A549 (cell line): ENCODE measurements around the gene MYLK3. TPM values are rescaled to one million over a fixed set of nuclear protein-coding genes. Genes with fewer than 3 reads are reported as not detected.

Experiments
- ATAC-seq, 2 experiments: fragments of 200-7000 bp in 1 of 2; fragments of >200 bp in 1 of 2; cut with Nextera tagmentation in 1 of 2; cut with Tn5 transposase in 1 of 2; 3 replicates each; pipeline versions ENCODE4 v1.8.0 to v1.9.1; 2018 to 2020; ENCODE audit warnings: mild to moderate bottlenecking in 1 of 2, moderate library complexity in 1 of 2
- CTCF ChIA-PET: fragments of 300-600 bp; sonication (Branson Sonifier 250); formaldehyde crosslinking; extraction: SDS; loops from one replicate; lab custom pipeline; 2021; ENCODE audit warnings: antibody characterized with exemption, inconsistent platforms; lab: Yijun Ruan, JAX
- POLR2A ChIA-PET: fragments of 350-600 bp; formaldehyde crosslinking; extraction: SDS; loops from one replicate; lab custom pipeline; 2021; ENCODE audit warnings: antibody characterized with exemption, inconsistent platforms; lab: Yijun Ruan, JAX
- DNase-seq, 2 experiments: peaks; one replicate each; pipeline versions ENCODE4 v3.0.0 to v3.0.0-alpha.2; 2011 to 2016; ENCODE audit warnings: low read depth in 1 of 2, low spot score in 1 of 2
- FAIRE-seq: peaks from 2 replicates; lab custom pipeline; 2011; peaks lifted over from hg19 to GRCh38; lab: Jason Lieb, UNC
- H3K27ac ChIP-seq, 2 experiments: fragments of >200 bp; sonication (Bioruptor Twin); formaldehyde crosslinking; 3 replicates each; pipeline ENCODE4 v1.5.1; 2016 to 2017
- H3K4me1 ChIP-seq: fragments of >200 bp; sonication (Bioruptor Twin); formaldehyde crosslinking; 3 replicates; pipeline ENCODE4 v1.6.1; 2016
- H3K4me2 ChIP-seq: fragments of >200 bp; sonication (Bioruptor Twin); formaldehyde crosslinking; 3 replicates; pipeline ENCODE4 v1.6.1; 2016
- H3K4me3 ChIP-seq: fragments of >200 bp; sonication (Bioruptor Twin); formaldehyde crosslinking; 3 replicates; pipeline ENCODE4 v1.5.1; 2016
- H3K9me3 ChIP-seq: fragments of >200 bp; sonication (Bioruptor Twin); formaldehyde crosslinking; 3 replicates; pipeline ENCODE4 v1.6.1; 2016
- BHLHE40 ChIP-seq: IDR thresholded peaks from 2 replicates; pipeline ENCODE4 v1.6.1; 2012; ENCODE audit warnings: low read depth, low read length, inconsistent platforms
- CHD4 ChIP-seq: fragments of 200-600 bp; sonication (generic); IDR thresholded peaks from 2 replicates; pipeline ENCODE4 v1.6.1; 2016; ENCODE audit warnings: antibody characterized with exemption, mild to moderate bottlenecking, borderline replicate concordance
- CTCF ChIP-seq: fragments of >200 bp; sonication (Bioruptor Twin); formaldehyde crosslinking; IDR thresholded peaks from 3 replicates; pipeline ENCODE4 v1.5.1; 2016
- EHF ChIP-seq: fragments of 250-450 bp; sonication (Bioruptor Pico); IDR thresholded peaks from 2 replicates; pipeline ENCODE4 v1.5.0; 2020; ENCODE audit warnings: mild to moderate bottlenecking
- EHMT2 ChIP-seq: fragments of 200-600 bp; sonication (generic); IDR thresholded peaks from 2 replicates; pipeline ENCODE4 v1.6.1; 2016; ENCODE audit warnings: antibody characterized with exemption, low read depth, mild to moderate bottlenecking, moderate library complexity
- ELK1 ChIP-seq: fragments of 150-350 bp; IDR thresholded peaks from 2 replicates; pipeline ENCODE4 v1.6.1; 2014; ENCODE audit warnings: low read depth, mild to moderate bottlenecking, low read length
- FOXS1 ChIP-seq: fragments of 250-450 bp; sonication (Bioruptor Pico); IDR thresholded peaks from 2 replicates; pipeline ENCODE4 v1.5.0; 2020; ENCODE audit warnings: mild to moderate bottlenecking, moderate library complexity
- HOXA7 ChIP-seq: fragments of 250-450 bp; sonication (Bioruptor Pico); IDR thresholded peaks from 2 replicates; pipeline ENCODE4 v1.5.0; 2020; ENCODE audit warnings: mild to moderate bottlenecking, moderate library complexity
- KDM1A ChIP-seq: fragments of 200-600 bp; sonication (generic); IDR thresholded peaks from 2 replicates; pipeline ENCODE4 v1.6.1; 2016; ENCODE audit warnings: low read depth, mild to moderate bottlenecking
- MAFK ChIP-seq: fragments of 450-650 bp; IDR thresholded peaks from 2 replicates; pipeline ENCODE4 v1.6.1; 2014; ENCODE audit not compliant: partially characterized antibody
- MAX ChIP-seq: IDR thresholded peaks from 2 replicates; pipeline ENCODE4 v1.6.1; 2012
- NFE2L2 ChIP-seq: fragments of 150-350 bp; conservative IDR thresholded peaks from 2 replicates; pipeline ENCODE4 v1.6.1; 2014; ENCODE audit warnings: low read length
- NPAS2 ChIP-seq: fragments of 250-450 bp; sonication (Bioruptor Pico); IDR thresholded peaks from 2 replicates; pipeline ENCODE4 v1.8.0; 2022; ENCODE audit warnings: mild to moderate bottlenecking, moderate library complexity, borderline replicate concordance
- POLR2AphosphoS2 ChIP-seq: conservative IDR thresholded peaks from 2 replicates; pipeline ENCODE4 v1.6.1; 2012; ENCODE audit warnings: low read length, improper control_type of control experiment, inconsistent platforms
- RAD21 ChIP-seq, 2 experiments: fragments of >200 bp in 1 of 2; sonication (Bioruptor Twin) in 1 of 2; formaldehyde crosslinking in 1 of 2; IDR thresholded peaks in 1 of 2; conservative IDR thresholded peaks in 1 of 2; 2 replicates in 1 of 2; 3 replicates in 1 of 2; pipeline ENCODE4 v1.6.1; 2012 to 2018; ENCODE audit warnings: inconsistent platforms in 1 of 2
- RARB ChIP-seq: fragments of 250-450 bp; sonication (Bioruptor Pico); IDR thresholded peaks from 2 replicates; pipeline ENCODE4 v1.8.0; 2021; ENCODE audit warnings: mild to moderate bottlenecking, moderate library complexity
- SREBF2 ChIP-seq: fragments of 450-650 bp; IDR thresholded peaks from 2 replicates; pipeline ENCODE4 v1.6.1; 2014; ENCODE audit warnings: mild to moderate bottlenecking, moderate library complexity
- ZC3H11A ChIP-seq: fragments of 450-650 bp; IDR thresholded peaks from 2 replicates; pipeline ENCODE4 v1.6.1; 2014; ENCODE audit warnings: antibody characterized with exemption, mild to moderate bottlenecking
- ZFP36 ChIP-seq: fragments of 450-650 bp; IDR thresholded peaks from 2 replicates; pipeline ENCODE4 v1.6.1; 2014; ENCODE audit warnings: borderline replicate concordance; ENCODE audit not compliant: partially characterized antibody
- ZSCAN20 ChIP-seq: fragments of 250-450 bp; sonication (Bioruptor Pico); IDR thresholded peaks from 2 replicates; pipeline ENCODE4 v1.8.0; 2022; ENCODE audit warnings: mild to moderate bottlenecking, moderate library complexity
- WGBS: methylation state at CpG from one replicate; pipeline ENCODE4 v1.1.6; 2017; ENCODE audit errors: missing lambda C conversion rate; 5-methylcytosine and 5-hydroxymethylcytosine counted together
- polyA plus RNA-seq, 4 experiments: library from polyadenylated mRNA; depleted of rRNA in 3 of 4; stranded (reverse); fragments of >200 nt; fragmentation: RNase III in 1 of 4; extraction: RNeasy Plus Mini Kit Qiagen cat#74134 plus additional on column Dnase treatment in 1 of 4; gene quantifications; 2 replicates in 3 of 4; 3 replicates in 1 of 4; pipeline ENCODE4 v1.2.3, GENCODE V29; 2011 to 2017
- TF ChIP-seq, protein P1 (sequence below): fragments of 250-450 bp; sonication (Bioruptor Pico); IDR thresholded peaks from 2 replicates; pipeline ENCODE4 v1.5.0; 2020; ENCODE audit warnings: low read depth, mild to moderate bottlenecking, moderate library complexity
- TF ChIP-seq, protein P2 (sequence below): fragments of 450-650 bp; IDR thresholded peaks from 2 replicates; pipeline ENCODE4 v1.6.1; 2014; ENCODE audit warnings: antibody characterized with exemption

The MYLK3 gene
- polyA plus RNA-seq, 2 of the 4 experiments (the other 2 are of a cell fraction) = 0.05 to 0.16 TPM

- DNase-seq = no peak
- ChIA-PET POLR2A (interaction anchor here (0.6 kb wide), 1 partner anchor 11 kb away, joined by 6 read pairs; no protein-coding TSS in a partner anchor), CTCF (interaction anchor here (0.6 to 2.5 kb wide), 4 partner anchors 8 to 62 kb away, joined by 3 to 8 read pairs (median 5); no protein-coding TSS in a partner anchor)
- Histone ChIP-seq H3K4me3 (peak overlapping the region; percentile 58; the same call in 2 of the 3 replicates), H3K9me3 (no peaks in the 10 kb centered on the region), H3K4me2 (peak overlapping the region; percentile 97), H3K27ac (no peak overlapping the region), H3K4me1 (peaks cover 23% of the 10 kb centered on the region)
- no peak for ATAC-seq
- WGBS = 85% methylated on average over 4 of the region's 4 CpGs
- no peak for TF ChIP-seq ELK1
- no peak for TF ChIP-seq MAX
- TF ChIP-seq ZFP36 = no peak
- TF ChIP-seq FOXS1 (CRISPR knock-in tag) = no peak
- no peak for FAIRE-seq
Observed at GRCh38 chr16:46691726-46692125, 56.4 kb downstream of the MYLK3 start.

DNA sequence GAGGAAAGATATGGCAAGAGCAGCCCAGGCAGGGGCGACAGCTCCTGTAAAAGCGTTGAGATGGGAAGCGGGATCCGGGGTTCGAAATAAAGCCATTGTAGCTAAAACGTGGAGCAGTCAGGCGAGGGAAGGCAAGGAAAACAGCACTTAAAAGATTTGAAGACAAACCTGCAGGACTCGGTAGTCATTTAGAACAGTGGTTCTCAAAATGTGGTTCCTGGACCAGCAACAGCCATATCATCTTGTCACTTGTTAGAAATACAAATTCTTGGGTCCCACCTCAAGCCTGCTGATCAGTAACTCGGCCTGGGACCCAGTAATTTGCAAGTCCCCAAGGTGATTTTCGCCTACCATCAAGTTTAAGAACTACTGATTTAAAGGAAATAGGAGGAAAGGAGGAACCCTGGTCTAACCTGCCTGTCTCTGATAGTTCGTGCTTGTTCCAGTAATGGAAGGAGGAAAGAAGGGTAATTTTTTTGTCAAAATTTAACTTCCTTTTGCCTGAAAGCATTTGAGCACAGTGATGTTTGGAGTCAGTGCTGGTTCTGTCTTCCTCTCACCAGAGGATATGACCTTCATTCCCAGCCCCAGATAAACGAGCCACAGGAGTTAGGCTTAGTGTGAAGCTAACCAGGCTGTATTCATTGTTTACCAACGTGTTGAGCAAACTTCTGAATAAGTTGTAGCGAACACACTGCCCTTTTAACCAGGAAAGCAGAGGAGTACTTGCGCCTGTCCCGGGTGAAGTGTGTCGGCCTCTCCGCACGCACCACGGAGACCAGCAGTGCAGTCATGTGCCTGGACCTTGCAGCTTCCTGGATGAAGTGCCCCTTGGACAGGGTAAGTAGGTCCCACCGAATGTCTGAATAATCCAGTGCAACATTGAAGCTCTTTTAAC lies 57.6 kb downstream of the MYLK3 start:
- peak overlapping the region; percentile 97 for H3K4me2 ChIP-seq
- POLR2A ChIA-PET = interaction anchor here (0.6 kb wide), 1 partner anchor 139 kb away, joined by 4 read pairs; no protein-coding TSS in a partner anchor
- ATAC-seq = no peak
- H3K27ac ChIP-seq = peak overlapping the region; percentile 92 to 93
- peak overlapping the region; percentile 58 for H3K4me3 ChIP-seq
- no peak for TF ChIP-seq ELK1
- 0 out of 3 replicates have a peak, but pooled peaks have one; percentile 12 for TF ChIP-seq CTCF
- TF ChIP-seq, all 56 proteins: peak for 1
- WGBS = 19% methylated on average over 21 of the region's 21 CpGs
- peaks cover 35% of the 10 kb centered on the region for H3K4me1 ChIP-seq
- FAIRE-seq (no peak), DNase-seq (no peak)
- CTCF ChIA-PET = interaction anchor here (0.7 to 2.5 kb wide), 8 partner anchors 9 to 111 kb away, joined by 3 to 8 read pairs (median 3); no protein-coding TSS in a partner anchor
- no peaks in the 10 kb centered on the region for H3K9me3 ChIP-seq

DNA sequence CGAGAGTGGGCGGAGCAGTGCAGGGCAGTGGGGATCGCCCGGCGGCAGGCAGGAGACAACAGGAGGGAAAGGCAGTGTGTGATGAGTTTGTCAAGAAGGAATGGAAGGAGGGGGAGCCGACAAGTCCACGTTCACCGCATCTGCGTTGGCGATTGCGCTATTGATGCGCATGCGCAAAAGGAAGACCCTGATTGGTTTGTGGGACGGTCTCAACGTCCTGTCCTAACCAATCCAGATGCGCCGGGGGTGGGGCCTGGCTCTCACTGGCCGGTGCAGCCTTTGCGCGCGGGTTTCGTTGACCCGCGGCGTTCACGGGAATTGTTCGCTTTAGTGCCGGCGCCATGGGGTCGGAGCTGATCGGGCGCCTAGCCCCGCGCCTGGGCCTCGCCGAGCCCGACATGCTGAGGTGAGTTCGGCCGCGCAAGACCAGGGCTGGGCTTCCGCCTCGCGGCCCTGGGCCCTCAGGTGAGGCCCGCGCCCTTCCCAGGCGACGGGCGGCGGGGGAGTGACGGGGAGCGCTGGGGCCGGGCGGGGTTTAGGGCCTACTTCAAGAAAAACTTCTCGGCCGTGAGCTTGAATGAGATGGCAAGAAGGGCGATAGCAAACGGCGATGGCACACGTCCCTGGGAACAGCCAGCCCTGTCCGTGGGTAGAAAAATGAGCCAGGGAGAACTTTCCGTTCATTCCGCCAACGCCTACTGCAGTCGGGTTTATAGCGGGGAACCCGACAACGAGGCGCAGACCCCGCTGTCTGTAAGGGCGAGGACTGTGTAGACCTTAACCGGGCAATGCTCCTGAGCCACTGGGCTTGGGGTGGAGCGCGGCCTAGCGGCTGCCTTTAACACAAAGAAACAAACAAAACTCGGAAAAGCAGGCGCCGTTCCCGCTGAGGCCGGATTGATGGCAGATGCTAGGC lies 58.5 kb downstream of the MYLK3 start, which contains the start of gene ORC6:
Gene ORC6 (plus strand): TSS at position 295 of the 916 bp plus-strand sequence. CDS start 47 bp downstream, at position 342.
- Histone ChIP-seq H3K9me3 (no peaks in the 10 kb centered on the region), H3K4me1 (peaks cover 37% of the 10 kb centered on the region), H3K4me2 (peak within 1 kb of the TSS; percentile 97), H3K27ac (peak within 1 kb of the TSS; percentile 92 to 93), H3K4me3 (peak within 1 kb of the TSS; percentile 58)
- DNase-seq (peak; percentile 87 to 97), FAIRE-seq (no peak), ATAC-seq (peak; percentile 86 to 93)
- WGBS = 2% methylated on average over 38 of the region's 79 CpGs
- POLR2A ChIA-PET = interaction anchor here (0.6 kb wide), 1 partner anchor 140 kb away, joined by 4 read pairs; no protein-coding TSS in a partner anchor
- CTCF ChIA-PET = interaction anchor here (1.0 to 2.5 kb wide), 4 partner anchors 10 to 112 kb away, joined by 3 to 8 read pairs (median 4); no protein-coding TSS in a partner anchor
- TF ChIP-seq RAD21 (conservative IDR thresholded peaks at IDR 0.05 in 1 of 2, IDR thresholded peaks at IDR 0.05 in 1 of 2) (peak; percentile 25 to 31; a peak in 2 of 5 replicates), KDM1A (no peak), CHD4 (no peak), POLR2AphosphoS2 (no peak), HOXA7 (CRISPR knock-in tag) (no peak), NPAS2 (no peak), SREBF2 (no peak), BHLHE40 (no peak), EHF (CRISPR knock-in tag) (no peak), ZSCAN20 (CRISPR knock-in tag) (no peak), EHMT2 (no peak), RARB (CRISPR knock-in tag) (no peak), FOXS1 (CRISPR knock-in tag) (no peak), MAFK (no peak), ZC3H11A (no peak), NFE2L2 (no peak)
- TF ChIP-seq, protein P1, sequence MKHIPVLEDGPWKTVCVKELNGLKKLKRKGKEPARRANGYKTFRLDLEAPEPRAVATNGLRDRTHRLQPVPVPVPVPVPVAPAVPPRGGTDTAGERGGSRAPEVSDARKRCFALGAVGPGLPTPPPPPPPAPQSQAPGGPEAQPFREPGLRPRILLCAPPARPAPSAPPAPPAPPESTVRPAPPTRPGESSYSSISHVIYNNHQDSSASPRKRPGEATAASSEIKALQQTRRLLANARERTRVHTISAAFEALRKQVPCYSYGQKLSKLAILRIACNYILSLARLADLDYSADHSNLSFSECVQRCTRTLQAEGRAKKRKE (CRISPR knock-in tag) = no peak
- TF ChIP-seq, protein P2, sequence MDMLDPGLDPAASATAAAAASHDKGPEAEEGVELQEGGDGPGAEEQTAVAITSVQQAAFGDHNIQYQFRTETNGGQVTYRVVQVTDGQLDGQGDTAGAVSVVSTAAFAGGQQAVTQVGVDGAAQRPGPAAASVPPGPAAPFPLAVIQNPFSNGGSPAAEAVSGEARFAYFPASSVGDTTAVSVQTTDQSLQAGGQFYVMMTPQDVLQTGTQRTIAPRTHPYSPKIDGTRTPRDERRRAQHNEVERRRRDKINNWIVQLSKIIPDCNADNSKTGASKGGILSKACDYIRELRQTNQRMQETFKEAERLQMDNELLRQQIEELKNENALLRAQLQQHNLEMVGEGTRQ = no peak
